Measurements from ENCODE around the gene APOO. TPM values are rescaled to one million over a fixed set of nuclear protein-coding genes. Genes with fewer than 3 reads are reported as not detected.

The APOO gene
- total RNA-seq, 1 experiment from 2014 or later, result 34.5 TPM

GRCh38 chrX:23887918-23888317, 19.8 kb downstream of the APOO start:
- Histone ChIP-seq H3K27ac (ENCODE audit: low read depth, low read length) (no peak overlapping the region), H4K20me1 (ENCODE audit: insufficient read depth) (no peaks in the 10 kb centered on the region), H3K36me3 (ENCODE audit: control insufficient read depth in 1 of 2, insufficient read depth in 2 of 2, low read length in 2 of 2) (no peaks in the 10 kb centered on the region), H3K4me2 (ENCODE audit: low read length) (no peak overlapping the region), H3K9me2 (ENCODE audit: insufficient read depth) (no peaks in the 10 kb centered on the region), H3K27me3 (ENCODE audit: insufficient read depth, low read length) (no peaks in the 10 kb centered on the region), H2AFZ (ENCODE audit: low read depth, low read length, poor library complexity, severe bottlenecking) (no peak overlapping the region), H3K4me3 (replicated peaks in 1 of 2; ENCODE audit: low read depth in 1 of 2, low read length in 2 of 2) (no peak overlapping the region), H3K9ac (ENCODE audit: low read length) (no peak overlapping the region), H3K9me3 (ENCODE audit: control insufficient read depth in 1 of 2, insufficient read depth in 1 of 2, low read depth in 1 of 2, low read length in 2 of 2) (no peaks in the 10 kb centered on the region), H3K79me2 (ENCODE audit: insufficient read depth, low read length) (no peaks in the 10 kb centered on the region), H3K4me1 (ENCODE audit: control insufficient read depth in 1 of 2, insufficient read depth in 2 of 2, low read length in 2 of 2) (peaks cover 61 to 78% of the 10 kb centered on the region in 2 experiments)
- ChIA-PET POLR2A (interaction anchor here (0.8 to 2.6 kb wide), 2 partner anchors 20 to 101 kb away, joined by 3 to 10 read pairs; partner anchors contain the start of genes APOO and CXorf58), CTCF (no interaction called here), RAD21 (ENCODE audit: low non-redundant PET in 1 of 2, low total read pairs in 2 of 2, uncharacterized antibody in 2 of 2, unreplicated experiment in 2 of 2) (no interaction called here)
- DNase-seq (ENCODE audit: low read depth, low spot score) (no peak), ATAC-seq (no peak)
- TF ChIP-seq EZH2phosphoT487 (IDR thresholded peaks at IDR 0.05; ENCODE audit: borderline replicate concordance) (no peak), ELF1 (IDR thresholded peaks at IDR 0.05; ENCODE audit: borderline replicate concordance, low read depth) (no peak), TCF7L2 (IDR thresholded peaks at IDR 0.05; ENCODE audit: borderline replicate concordance, extremely low read depth, insufficient read depth, insufficient read length) (no peak), ZBTB33 (IDR thresholded peaks at IDR 0.05; ENCODE audit: extremely low read depth, insufficient replicate concordance, low read length) (no peak), SP1 (IDR thresholded peaks at IDR 0.05; ENCODE audit: low read depth) (no peak), CTCF (IDR thresholded peaks at IDR 0.05 in 2 of 3, conservative IDR thresholded peaks at IDR 0.05 in 1 of 3; ENCODE audit: borderline replicate concordance in 1 of 3, insufficient read depth in 1 of 3, low read depth in 2 of 3, low read length in 2 of 3) (no peak), REST (IDR thresholded peaks at IDR 0.05; ENCODE audit: low read depth) (no peak), ZFX (IDR thresholded peaks at IDR 0.05) (no peak), FOSL1 (IDR thresholded peaks at IDR 0.05; ENCODE audit: low read depth) (no peak), EGR1 (IDR thresholded peaks at IDR 0.05; ENCODE audit: low read depth) (no peak), YY1 (IDR thresholded peaks at IDR 0.05; ENCODE audit: extremely low read depth, insufficient replicate concordance, low read depth, low read length) (no peak), JUND (IDR thresholded peaks at IDR 0.05) (no peak), ZNF274 (IDR thresholded peaks at IDR 0.05; ENCODE audit: low read depth, low read length) (no peak), POLR2AphosphoS5 (IDR thresholded peaks at IDR 0.05; ENCODE audit: low read depth, low read length) (no peak), POLR2A (IDR thresholded peaks at IDR 0.05; ENCODE audit: borderline replicate concordance, extremely low read depth, insufficient read depth, insufficient read length) (no peak), SRF (IDR thresholded peaks at IDR 0.05; ENCODE audit: low read depth) (no peak)
- intact Hi-C loops (cut with micrococcal nuclease), result no loop called here
- BruUV-seq (replicated peaks), result no TSS peak

All from HCT116 (cell line).